ENCODE results near the gene ZNF385C. TPM values are rescaled to one million over a fixed set of nuclear protein-coding genes. Genes with fewer than 3 reads are reported as not detected.

Gene ZNF385C
- total and polyA plus RNA-seq, 2 donors (not counting 1 experiment from before 2014, with no cell fraction given) = under 0.01 to 0.03 TPM

DNA sequence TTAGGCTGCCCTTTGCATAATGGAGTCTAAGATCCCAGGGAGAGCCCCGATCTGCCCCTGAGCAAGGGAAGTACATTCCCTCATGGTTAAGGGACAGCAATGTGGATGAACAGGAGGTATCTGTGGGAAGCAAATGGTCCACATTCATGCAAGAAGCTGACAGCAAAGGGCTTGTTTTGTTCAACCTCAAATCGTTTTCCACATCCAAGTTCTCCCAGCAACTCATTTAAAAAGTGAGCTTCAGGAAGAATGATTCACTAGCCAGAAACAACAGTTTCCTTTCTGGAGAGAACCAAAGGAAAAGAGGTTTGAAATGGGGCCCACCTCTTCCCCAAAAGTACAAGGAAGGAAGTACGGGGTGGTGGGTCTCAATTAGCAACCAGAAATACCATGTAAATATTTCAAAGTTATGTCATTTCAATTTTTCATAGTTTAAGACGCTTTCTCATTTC lies 33.7 kb upstream of the ZNF385C start:
- Histone ChIP-seq H3K9me3 (ENCODE audit: control insufficient read depth, insufficient read depth, low read depth, low read length) (no peaks in the 10 kb centered on the region), H3K79me2 (ENCODE audit: control insufficient read depth, insufficient read depth, low read length) (peaks cover 64% of the 10 kb centered on the region), H3K27me3 (ENCODE audit: control insufficient read depth, insufficient read depth, low read length) (no peaks in the 10 kb centered on the region), H3K4me3 (replicated peaks in 1 of 4; ENCODE audit: control extremely low read depth in 1 of 4, insufficient read depth in 1 of 4, low read depth in 3 of 4, low read length in 4 of 4) (no peak overlapping the region), H3K4me1 (ENCODE audit: control insufficient read depth, extremely low read depth, insufficient read depth, low read length) (peaks cover 30% of the 10 kb centered on the region), H3K36me3 (ENCODE audit: control insufficient read depth, insufficient read depth, low read length) (peaks cover 22% of the 10 kb centered on the region), H4K20me1 (ENCODE audit: control insufficient read depth, extremely low read depth, insufficient read depth, low read length) (no peaks in the 10 kb centered on the region), H3K4me2 (ENCODE audit: extremely low read depth, insufficient read depth, low read length) (no peak overlapping the region), H3K9ac (ENCODE audit: insufficient read depth, low read length) (no peak overlapping the region), H2AFZ (ENCODE audit: low read length) (no peak overlapping the region), H3K27ac (ENCODE audit: insufficient read depth, low read length) (no peak overlapping the region)
- peak in 1 of 2 donors; percentile 61 for DNase-seq (ENCODE audit: low read depth in 2 of 2)
- TF ChIP-seq EZH2 (IDR thresholded peaks at IDR 0.05; ENCODE audit: low read length, missing control alignments) = no peak
- TF ChIP-seq, protein P1, sequence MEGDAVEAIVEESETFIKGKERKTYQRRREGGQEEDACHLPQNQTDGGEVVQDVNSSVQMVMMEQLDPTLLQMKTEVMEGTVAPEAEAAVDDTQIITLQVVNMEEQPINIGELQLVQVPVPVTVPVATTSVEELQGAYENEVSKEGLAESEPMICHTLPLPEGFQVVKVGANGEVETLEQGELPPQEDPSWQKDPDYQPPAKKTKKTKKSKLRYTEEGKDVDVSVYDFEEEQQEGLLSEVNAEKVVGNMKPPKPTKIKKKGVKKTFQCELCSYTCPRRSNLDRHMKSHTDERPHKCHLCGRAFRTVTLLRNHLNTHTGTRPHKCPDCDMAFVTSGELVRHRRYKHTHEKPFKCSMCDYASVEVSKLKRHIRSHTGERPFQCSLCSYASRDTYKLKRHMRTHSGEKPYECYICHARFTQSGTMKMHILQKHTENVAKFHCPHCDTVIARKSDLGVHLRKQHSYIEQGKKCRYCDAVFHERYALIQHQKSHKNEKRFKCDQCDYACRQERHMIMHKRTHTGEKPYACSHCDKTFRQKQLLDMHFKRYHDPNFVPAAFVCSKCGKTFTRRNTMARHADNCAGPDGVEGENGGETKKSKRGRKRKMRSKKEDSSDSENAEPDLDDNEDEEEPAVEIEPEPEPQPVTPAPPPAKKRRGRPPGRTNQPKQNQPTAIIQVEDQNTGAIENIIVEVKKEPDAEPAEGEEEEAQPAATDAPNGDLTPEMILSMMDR (conservative IDR thresholded peaks at IDR 0.05 in 1 of 2, IDR thresholded peaks at IDR 0.05 in 1 of 2; ENCODE audit: low read depth in 1 of 2, low read length in 2 of 2) = no peak

DNA sequence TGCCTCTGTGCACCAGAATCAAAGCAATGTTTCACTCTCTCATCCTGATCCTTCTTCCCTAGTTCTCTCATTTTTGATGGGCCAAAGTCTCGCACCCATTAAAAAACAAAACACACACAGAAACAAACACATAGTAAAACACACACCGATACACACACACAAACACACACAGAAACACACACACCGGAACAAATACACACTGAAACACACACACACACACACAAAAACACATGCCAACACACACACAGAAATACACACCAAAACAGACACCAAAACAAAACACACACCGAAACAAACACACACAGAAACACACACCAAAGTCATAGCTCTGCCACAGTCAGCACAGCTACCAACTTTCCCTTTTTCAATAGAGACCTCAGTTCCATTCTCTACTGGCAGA lies 33.0 kb upstream of the ZNF385C start:
- peaks cover 29% of the 10 kb centered on the region for H3K4me1 ChIP-seq (ENCODE audit: control insufficient read depth, extremely low read depth, insufficient read depth, low read length)
- H3K27ac ChIP-seq (ENCODE audit: insufficient read depth, low read length) = no peak overlapping the region
- no peak for DNase-seq (ENCODE audit: low read depth in 2 of 2)
- no peaks in the 10 kb centered on the region for H3K9me3 ChIP-seq (ENCODE audit: control insufficient read depth, insufficient read depth, low read depth, low read length)
- no peak overlapping the region for H3K4me3 ChIP-seq (replicated peaks in 1 of 4; ENCODE audit: control extremely low read depth in 1 of 4, insufficient read depth in 1 of 4, low read depth in 3 of 4, low read length in 4 of 4)
- no peak overlapping the region for H2AFZ ChIP-seq (ENCODE audit: low read length)
- no peaks in the 10 kb centered on the region for H3K27me3 ChIP-seq (ENCODE audit: control insufficient read depth, insufficient read depth, low read length)
- peaks cover 23% of the 10 kb centered on the region for H3K36me3 ChIP-seq (ENCODE audit: control insufficient read depth, insufficient read depth, low read length)
- H4K20me1 ChIP-seq (ENCODE audit: control insufficient read depth, extremely low read depth, insufficient read depth, low read length) = no peaks in the 10 kb centered on the region
- TF ChIP-seq, protein P1 (conservative IDR thresholded peaks at IDR 0.05 in 1 of 2, IDR thresholded peaks at IDR 0.05 in 1 of 2; ENCODE audit: low read depth in 1 of 2, low read length in 2 of 2) = no peak
- TF ChIP-seq EZH2 (IDR thresholded peaks at IDR 0.05; ENCODE audit: low read length, missing control alignments) = no peak
- H3K79me2 ChIP-seq (ENCODE audit: control insufficient read depth, insufficient read depth, low read length) = peaks cover 58% of the 10 kb centered on the region
- H3K9ac ChIP-seq (ENCODE audit: insufficient read depth, low read length) = no peak overlapping the region
- H3K4me2 ChIP-seq (ENCODE audit: extremely low read depth, insufficient read depth, low read length) = no peak overlapping the region

DNA sequence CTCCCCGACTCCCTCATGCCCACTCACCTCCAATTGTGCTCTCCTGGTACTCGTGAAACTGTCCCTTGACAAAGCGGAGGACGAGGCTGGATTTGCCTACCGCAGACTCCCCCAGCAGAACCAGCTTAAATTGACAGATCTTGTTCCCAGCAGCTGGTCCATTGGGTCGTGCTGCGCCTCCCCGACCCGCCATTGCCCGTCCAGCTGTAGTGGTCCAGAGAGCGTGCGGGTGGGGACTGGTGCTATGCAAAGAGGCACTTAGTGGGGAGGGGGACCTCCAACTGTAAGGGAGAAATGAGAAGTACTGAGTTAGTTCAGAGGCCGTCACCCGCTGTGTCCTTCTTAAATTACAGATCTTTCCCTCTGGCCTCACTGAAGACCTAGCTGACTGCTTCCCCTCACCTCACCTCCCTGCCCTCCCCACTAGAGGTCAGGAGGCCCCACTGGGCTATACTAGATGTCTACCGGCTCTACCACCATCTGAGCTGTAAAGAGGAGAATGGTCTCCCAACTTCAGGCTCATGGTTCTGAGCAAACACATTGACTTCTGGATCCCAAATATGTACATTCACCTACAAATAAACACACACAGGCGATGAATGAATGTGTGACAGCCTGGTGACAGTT lies 32.1 kb upstream of the ZNF385C start:
- Histone ChIP-seq H3K4me2 (ENCODE audit: extremely low read depth, insufficient read depth, low read length) (no peak overlapping the region), H3K36me3 (ENCODE audit: control insufficient read depth, insufficient read depth, low read length) (peaks cover 22% of the 10 kb centered on the region), H2AFZ (ENCODE audit: low read length) (no peak overlapping the region), H3K4me3 (replicated peaks in 1 of 4; ENCODE audit: control extremely low read depth in 1 of 4, insufficient read depth in 1 of 4, low read depth in 3 of 4, low read length in 4 of 4) (no peak overlapping the region), H3K27me3 (ENCODE audit: control insufficient read depth, insufficient read depth, low read length) (no peaks in the 10 kb centered on the region), H3K79me2 (ENCODE audit: control insufficient read depth, insufficient read depth, low read length) (peaks cover 51% of the 10 kb centered on the region), H3K4me1 (ENCODE audit: control insufficient read depth, extremely low read depth, insufficient read depth, low read length) (peaks cover 22% of the 10 kb centered on the region), H3K9me3 (ENCODE audit: control insufficient read depth, insufficient read depth, low read depth, low read length) (no peaks in the 10 kb centered on the region), H3K9ac (ENCODE audit: insufficient read depth, low read length) (no peak overlapping the region), H4K20me1 (ENCODE audit: control insufficient read depth, extremely low read depth, insufficient read depth, low read length) (no peaks in the 10 kb centered on the region), H3K27ac (ENCODE audit: insufficient read depth, low read length) (no peak overlapping the region)
- no peak for TF ChIP-seq EZH2 (IDR thresholded peaks at IDR 0.05; ENCODE audit: low read length, missing control alignments)
- TF ChIP-seq, protein P1 (conservative IDR thresholded peaks at IDR 0.05 in 1 of 2, IDR thresholded peaks at IDR 0.05 in 1 of 2; ENCODE audit: low read depth in 1 of 2, low read length in 2 of 2) = no peak
- no peak for DNase-seq (ENCODE audit: low read depth in 2 of 2)
